Measurements from ENCODE around the gene RAB44. TPM values are rescaled to one million over a fixed set of nuclear protein-coding genes. Genes with fewer than 3 reads are reported as not detected.

RAB44 gene
- total and polyA plus RNA-seq, 7 donors = under 0.01 to 0.71 (median 0.17) TPM; not detected in 3

DNA sequence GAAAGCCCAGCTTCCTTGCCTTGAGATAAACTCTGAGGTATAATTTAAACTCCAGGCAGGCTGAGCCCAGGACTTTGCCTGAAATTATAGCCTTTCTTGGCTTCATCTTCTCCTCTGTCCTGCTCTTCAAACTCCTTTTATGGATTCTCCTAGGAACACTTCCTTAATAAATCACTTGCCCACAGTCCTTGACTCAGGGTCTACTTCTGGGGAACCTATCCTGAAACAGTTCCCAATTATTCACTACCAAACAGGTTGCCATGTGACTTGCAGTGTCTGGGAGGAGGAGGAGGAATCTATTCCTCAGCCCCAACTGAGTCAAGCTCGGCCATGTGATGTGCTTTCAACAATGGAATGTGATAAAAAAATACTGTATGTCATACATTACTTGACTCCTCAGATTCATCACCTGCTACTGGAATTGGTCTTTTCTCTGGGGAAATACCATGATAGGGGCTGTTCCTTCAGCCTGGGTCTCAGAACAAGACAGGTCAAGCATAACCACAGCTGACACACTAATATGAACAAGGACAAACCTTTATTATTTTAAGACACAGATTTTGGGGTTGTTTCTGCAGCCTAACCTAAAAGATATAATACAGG is 39.6 kb upstream of the RAB44 start:
- 67 to 76% methylated on average over 1 of the region's 1 CpG for WGBS, 2 donors
- Histone ChIP-seq H3K27ac (peak overlapping the region in 3 of 4 donors; percentile 56 to 78 (median 72)), H3K4me3 (no peak overlapping the region), H3K27me3 (no peaks in the 10 kb centered on the region), H3K4me1 (peaks cover 0 to 48% (median 39%) of the 10 kb centered on the region in 4 donors), H3K9me3 (no peaks in the 10 kb centered on the region), H3K36me3 (no peaks in the 10 kb centered on the region)
- intact Hi-C loops (cut with DNase I) = loop anchor here (2.0 kb wide), 1 partner anchor 29 kb away; no protein-coding TSS in a partner anchor
- no peak for DNase-seq
- TF ChIP-seq EP300 (IDR thresholded peaks at IDR 0.05) (peak in 1 of 4 donors; percentile 33), POLR2AphosphoS5 (IDR thresholded peaks at IDR 0.05) (peak; percentile 23 to 57 (median 44)), POLR2A (IDR thresholded peaks at IDR 0.05) (no peak)
- TF ChIP-seq, protein P1, sequence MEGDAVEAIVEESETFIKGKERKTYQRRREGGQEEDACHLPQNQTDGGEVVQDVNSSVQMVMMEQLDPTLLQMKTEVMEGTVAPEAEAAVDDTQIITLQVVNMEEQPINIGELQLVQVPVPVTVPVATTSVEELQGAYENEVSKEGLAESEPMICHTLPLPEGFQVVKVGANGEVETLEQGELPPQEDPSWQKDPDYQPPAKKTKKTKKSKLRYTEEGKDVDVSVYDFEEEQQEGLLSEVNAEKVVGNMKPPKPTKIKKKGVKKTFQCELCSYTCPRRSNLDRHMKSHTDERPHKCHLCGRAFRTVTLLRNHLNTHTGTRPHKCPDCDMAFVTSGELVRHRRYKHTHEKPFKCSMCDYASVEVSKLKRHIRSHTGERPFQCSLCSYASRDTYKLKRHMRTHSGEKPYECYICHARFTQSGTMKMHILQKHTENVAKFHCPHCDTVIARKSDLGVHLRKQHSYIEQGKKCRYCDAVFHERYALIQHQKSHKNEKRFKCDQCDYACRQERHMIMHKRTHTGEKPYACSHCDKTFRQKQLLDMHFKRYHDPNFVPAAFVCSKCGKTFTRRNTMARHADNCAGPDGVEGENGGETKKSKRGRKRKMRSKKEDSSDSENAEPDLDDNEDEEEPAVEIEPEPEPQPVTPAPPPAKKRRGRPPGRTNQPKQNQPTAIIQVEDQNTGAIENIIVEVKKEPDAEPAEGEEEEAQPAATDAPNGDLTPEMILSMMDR (IDR thresholded peaks at IDR 0.05) = no peak

DNA sequence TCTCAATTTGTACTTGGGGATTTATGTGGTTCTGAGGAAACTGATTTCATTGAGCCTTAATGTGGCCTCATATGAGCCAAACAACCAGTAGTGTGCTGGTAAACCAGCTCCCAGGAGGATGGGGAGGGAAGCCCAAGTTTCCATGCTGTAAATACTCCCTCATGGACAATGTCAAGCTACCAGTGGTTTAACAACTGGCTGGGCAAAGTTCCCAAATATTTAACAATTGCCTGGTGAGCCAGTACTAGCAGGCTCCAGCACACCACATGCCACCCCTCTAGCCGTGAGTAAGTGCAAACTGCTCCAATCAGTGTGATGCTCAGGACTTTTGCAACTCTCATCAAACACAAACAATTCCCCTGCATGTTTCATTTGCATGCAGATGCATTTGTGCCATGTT is 38.4 kb upstream of the RAB44 start:
- TF ChIP-seq POLR2A (IDR thresholded peaks at IDR 0.05) = no peak
- TF ChIP-seq POLR2AphosphoS5 (IDR thresholded peaks at IDR 0.05) = peak; percentile 58 to 89 (median 82)
- TF ChIP-seq, protein P1 (IDR thresholded peaks at IDR 0.05) = no peak
- peak; percentile 24 to 69 (median 57) for TF ChIP-seq EP300 (IDR thresholded peaks at IDR 0.05)
- Histone ChIP-seq H3K4me1 (peaks cover 0 to 48% (median 39%) of the 10 kb centered on the region in 4 donors), H3K27ac (peak overlapping the region in 3 of 4 donors; percentile 56 to 78 (median 72)), H3K36me3 (no peaks in the 10 kb centered on the region), H3K27me3 (no peaks in the 10 kb centered on the region), H3K4me3 (no peak overlapping the region), H3K9me3 (no peaks in the 10 kb centered on the region)
- intact Hi-C loops (cut with DNase I) = no loop called here
- WGBS, 2 donors = 73 to 74% methylated on average over 1 of the region's 1 CpG
- peak; percentile 87 for DNase-seq

DNA sequence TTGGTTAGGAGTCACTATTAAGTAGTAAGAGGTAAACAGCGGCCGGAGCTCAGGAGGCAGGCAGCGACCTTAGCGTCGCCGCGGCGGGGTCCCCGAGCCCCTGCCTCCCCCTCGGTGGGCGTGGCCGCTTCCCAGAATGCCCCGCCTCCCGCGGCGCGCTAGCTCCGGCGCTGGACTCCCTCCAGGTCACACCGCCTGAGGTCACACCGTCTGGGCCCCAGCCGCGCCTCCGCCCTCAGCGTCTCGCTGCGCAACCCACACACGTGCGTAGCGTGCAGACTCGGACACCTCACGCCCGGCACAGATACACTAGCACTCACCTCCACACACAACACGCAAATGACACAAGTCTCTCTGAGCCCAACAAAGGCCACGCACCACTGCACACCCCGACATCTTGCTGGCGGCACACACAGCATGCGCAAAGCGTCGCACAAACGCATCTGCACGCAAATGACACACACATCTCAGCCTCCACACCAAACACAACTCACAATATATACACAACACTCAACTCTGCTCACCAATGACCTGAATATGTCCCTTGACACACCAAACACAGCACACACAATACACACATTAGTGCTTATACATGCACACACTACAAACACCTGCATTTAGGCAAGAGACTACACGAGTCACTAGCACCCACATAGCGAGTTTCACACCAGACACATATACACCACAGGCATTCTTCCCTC is 36.7 kb upstream of the RAB44 start:
- peak; percentile 84 for DNase-seq
- no peaks in the 10 kb centered on the region for H3K36me3 ChIP-seq
- intact Hi-C loops (cut with DNase I) = loop anchor here (2.0 kb wide), 1 partner anchor 16 kb away; no protein-coding TSS in a partner anchor
- H3K27ac ChIP-seq = peak overlapping the region in 3 of 4 donors; percentile 56 to 72 (median 58)
- peaks cover 0 to 48% (median 39%) of the 10 kb centered on the region in 4 donors for H3K4me1 ChIP-seq
- 18 to 34% methylated on average over 44 of the region's 44 CpGs for WGBS, 2 donors
- peak overlapping the region in 2 of 4 donors; percentile 8 to 12 for H3K4me3 ChIP-seq
- H3K9me3 ChIP-seq = no peaks in the 10 kb centered on the region
- no peaks in the 10 kb centered on the region for H3K27me3 ChIP-seq
- no peak for TF ChIP-seq EP300 (IDR thresholded peaks at IDR 0.05)
- TF ChIP-seq, protein P1 (IDR thresholded peaks at IDR 0.05) = no peak
- peak in 2 of 4 donors; percentile 15 to 66 for TF ChIP-seq POLR2AphosphoS5 (IDR thresholded peaks at IDR 0.05)
- no peak for TF ChIP-seq POLR2A (IDR thresholded peaks at IDR 0.05)

DNA sequence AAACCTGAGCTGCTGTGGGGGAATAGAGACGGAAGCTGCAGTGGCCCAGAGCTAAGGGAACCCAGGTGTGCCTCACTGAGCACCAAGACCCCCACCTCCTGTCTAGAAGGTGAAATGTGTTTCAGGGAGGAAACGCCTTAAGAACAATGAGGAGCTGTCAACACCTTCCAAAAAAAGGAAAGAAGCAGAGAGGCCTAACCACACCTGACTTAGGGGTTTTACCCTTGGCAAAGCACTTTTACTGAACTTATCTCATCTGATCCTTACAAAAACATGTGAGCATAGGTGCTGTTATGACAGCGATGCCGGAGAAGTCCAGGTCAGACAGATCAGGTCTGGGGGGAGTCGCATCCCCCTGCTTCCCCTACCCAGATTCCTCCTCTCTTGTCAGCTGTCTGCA is 35.2 kb upstream of the RAB44 start:
- WGBS, 2 donors = 44 to 74% methylated on average over 5 of the region's 5 CpGs
- H3K27ac ChIP-seq = no peak overlapping the region
- no peaks in the 10 kb centered on the region for H3K9me3 ChIP-seq
- intact Hi-C loops (cut with DNase I) = no loop called here
- H3K4me1 ChIP-seq = peaks cover 0 to 46% (median 41%) of the 10 kb centered on the region in 4 donors
- no peak for DNase-seq
- H3K27me3 ChIP-seq = no peaks in the 10 kb centered on the region
- no peak overlapping the region for H3K4me3 ChIP-seq
- TF ChIP-seq, protein P1 (IDR thresholded peaks at IDR 0.05) = no peak
- TF ChIP-seq EP300 (IDR thresholded peaks at IDR 0.05) (no peak), POLR2A (IDR thresholded peaks at IDR 0.05) (no peak), POLR2AphosphoS5 (IDR thresholded peaks at IDR 0.05) (no peak)
- no peaks in the 10 kb centered on the region for H3K36me3 ChIP-seq
